Measurements from ENCODE around the gene SPRYD7.
"Not testable (repeated sequence)": the region's sequence is repeated elsewhere in the genome, so short reads cannot be mapped to it uniquely, and the experiment has no call there.

SPRYD7 gene

DNA sequence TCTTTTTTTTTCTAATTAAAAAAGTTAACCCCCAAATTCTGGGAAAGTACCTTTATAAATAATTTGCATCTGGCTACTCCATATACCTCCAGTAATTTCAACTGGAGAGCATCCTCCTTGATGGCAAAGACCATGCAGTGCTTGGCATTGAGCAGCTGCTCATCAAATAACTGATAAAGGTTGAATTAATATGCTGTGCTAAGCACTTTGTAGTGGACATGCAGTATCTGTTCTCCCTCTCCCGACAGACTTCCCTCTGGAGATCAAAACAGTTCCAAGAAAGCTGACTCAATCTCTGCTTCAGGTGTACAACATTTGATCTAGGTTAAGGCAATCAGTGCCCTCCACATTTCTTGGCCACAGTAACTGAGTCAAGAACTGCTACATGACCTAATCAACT is 3.3 kb downstream of the SPRYD7 start:
- no peak for DNase-seq (ENCODE audit: low read depth in 2 of 2)

- DNase-seq (ENCODE audit: low read depth in 2 of 2) = no peak
Observed at GRCh38 chr13:49932066-49932465, 4.1 kb downstream of the SPRYD7 start.

DNA sequence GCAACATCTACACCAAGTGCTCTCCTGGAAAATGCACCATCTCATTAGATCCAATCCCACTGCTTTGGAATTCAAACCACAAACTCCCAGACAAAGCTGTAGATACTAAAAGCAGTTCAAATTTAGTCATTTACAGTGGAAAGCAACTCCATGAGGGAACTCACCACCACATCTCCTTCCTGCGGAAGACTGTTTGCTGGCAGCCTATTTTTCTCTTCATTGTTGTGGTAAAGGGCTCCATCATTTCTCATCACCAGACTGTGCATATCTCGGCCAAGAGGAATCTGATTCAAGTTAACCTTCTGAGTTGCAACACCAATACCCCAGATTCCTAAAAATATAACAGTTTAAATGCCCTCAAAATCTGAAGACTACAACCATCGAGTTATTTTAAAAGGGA is 8.4 kb downstream of the SPRYD7 start:
- DNase-seq (ENCODE audit: low read depth in 2 of 2) = no peak

GRCh38 chr13:49925881-49926418 is 10.2 kb downstream of the SPRYD7 start:
- DNase-seq (ENCODE audit: low read depth in 2 of 2) = no peak

GRCh38 chr13:49922301-49922700 is 13.8 kb downstream of the SPRYD7 start:
- DNase-seq (ENCODE audit: low read depth in 2 of 2) = no peak

DNA sequence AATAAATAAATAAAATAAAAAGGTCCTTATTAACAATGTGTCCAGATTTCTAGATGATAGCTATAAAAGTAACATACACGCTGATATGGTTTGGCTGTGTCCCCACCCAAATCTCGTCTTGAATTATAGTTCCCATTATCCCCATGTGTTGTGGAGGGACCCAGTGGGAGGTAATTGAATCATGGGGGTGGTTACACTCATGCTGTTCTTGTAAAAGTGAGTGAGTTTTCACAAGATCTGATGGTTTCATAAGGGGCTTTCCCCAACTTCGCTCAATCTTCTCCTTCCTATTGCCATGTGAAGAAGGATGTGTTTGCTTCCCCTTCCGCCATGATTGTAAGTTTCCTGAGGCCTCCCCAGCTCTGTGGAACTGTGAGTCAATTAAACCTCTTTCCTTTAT is 15.2 kb downstream of the SPRYD7 start:
- not testable (repeated sequence) for DNase-seq (ENCODE audit: low read depth in 2 of 2)

- not testable (repeated sequence) for DNase-seq (ENCODE audit: low read depth in 2 of 2)
Observed at GRCh38 chr13:49918106-49918505, 18.0 kb downstream of the SPRYD7 start.

- DNase-seq (ENCODE audit: low read depth in 2 of 2) = no peak
Observed at GRCh38 chr13:49914947-49915346, 21.2 kb downstream of the SPRYD7 start.

- no peak for DNase-seq (ENCODE audit: low read depth in 2 of 2)
Observed at GRCh38 chr13:49908637-49909036, 27.5 kb downstream of the SPRYD7 start.

- no peak for DNase-seq (ENCODE audit: low read depth in 2 of 2)
Observed at GRCh38 chr13:49904729-49905456, 31.2 kb downstream of the SPRYD7 start.

DNA sequence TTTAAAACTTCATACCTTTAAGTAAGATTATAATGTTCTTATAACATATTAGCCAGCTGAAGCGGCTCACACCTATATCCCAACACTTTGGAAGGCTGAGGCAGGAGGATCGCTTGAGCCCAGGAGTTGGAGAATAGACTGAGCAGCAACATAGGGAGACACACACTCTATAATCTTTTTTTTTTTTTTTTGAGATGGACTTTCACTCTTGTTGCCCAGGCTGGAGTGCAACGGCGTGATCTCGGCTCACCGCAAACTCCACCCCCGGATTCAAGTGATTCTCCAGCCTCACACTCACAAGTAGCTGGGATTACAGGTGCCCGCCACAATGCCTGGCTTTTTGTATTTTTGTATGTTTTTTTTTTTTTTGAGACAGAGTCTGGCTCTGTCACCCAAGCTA is 37.3 kb downstream of the SPRYD7 start:
- no peak for DNase-seq (ENCODE audit: low read depth in 2 of 2)

GRCh38 chr13:49897713-49898112 is 38.4 kb downstream of the SPRYD7 start:
- DNase-seq (ENCODE audit: low read depth in 2 of 2) = no peak

DNA sequence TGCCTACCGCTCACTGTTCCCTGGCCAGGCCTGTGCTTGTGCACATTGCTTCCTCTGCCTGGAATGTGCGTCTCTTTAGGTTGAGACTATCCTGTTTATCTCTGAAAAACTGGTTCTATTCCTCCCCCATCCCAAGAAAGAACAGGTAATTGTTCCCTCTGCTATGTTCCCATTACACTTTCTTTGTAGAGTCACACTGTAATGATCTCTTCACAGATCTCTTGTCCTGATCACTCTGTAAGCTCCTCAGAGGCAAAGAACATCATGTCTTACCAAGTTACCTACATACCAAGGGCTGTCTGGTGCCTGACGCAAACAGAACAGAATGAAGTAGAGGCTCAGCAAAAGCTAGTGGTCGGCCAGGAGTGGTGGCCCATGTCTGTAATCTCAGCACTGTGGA is 40.3 kb downstream of the SPRYD7 start:
- DNase-seq (ENCODE audit: low read depth in 2 of 2) = no peak

DNA sequence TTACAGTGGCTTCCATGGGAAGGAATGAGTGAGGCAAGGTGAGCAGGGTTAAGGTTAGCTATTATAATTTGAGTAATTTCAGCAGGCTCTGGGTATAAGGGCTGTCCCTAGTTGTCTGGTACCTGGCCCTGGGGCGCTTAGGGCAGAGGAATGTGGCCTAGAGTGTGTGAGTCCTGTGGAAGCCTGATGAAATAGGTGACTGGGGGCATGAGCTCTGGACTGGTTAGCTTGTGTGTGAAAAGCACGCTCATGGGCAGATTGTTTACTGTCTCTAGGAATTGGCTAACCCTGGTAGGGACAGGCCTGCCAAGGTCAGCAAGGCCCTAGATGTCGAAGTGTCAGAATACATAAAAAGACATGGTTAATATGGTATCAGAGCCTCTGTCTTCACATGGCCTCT is 42.5 kb downstream of the SPRYD7 start:
- DNase-seq (ENCODE audit: low read depth in 2 of 2) = no peak

- DNase-seq (ENCODE audit: low read depth in 2 of 2) = no peak
Observed at GRCh38 chr13:49890376-49890775, 45.8 kb downstream of the SPRYD7 start.

DNA sequence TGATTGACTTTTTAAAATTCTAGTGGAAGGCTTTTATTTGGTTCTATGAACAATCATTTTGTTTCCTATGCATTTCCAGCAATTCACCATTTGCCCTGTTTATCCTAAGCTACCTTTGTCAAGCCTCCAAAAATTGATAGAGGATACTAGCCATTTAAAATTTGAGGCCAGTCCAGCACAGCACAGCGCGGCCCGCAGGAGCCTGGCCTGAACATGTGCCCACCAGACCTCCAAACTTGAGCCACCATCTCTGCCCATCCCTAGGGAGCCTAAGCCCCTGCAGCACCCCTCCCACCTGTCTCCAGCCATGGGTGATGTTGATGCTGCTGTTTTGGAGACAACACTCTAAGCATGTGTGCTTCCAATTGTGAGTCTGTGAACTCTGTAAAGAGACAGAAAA is 57.5 kb downstream of the SPRYD7 start:
- no peak for DNase-seq (ENCODE audit: low read depth in 2 of 2)

GRCh38 chr13:49877629-49878218 is 58.4 kb downstream of the SPRYD7 start:
- no peak for DNase-seq (ENCODE audit: low read depth in 2 of 2)

DNA sequence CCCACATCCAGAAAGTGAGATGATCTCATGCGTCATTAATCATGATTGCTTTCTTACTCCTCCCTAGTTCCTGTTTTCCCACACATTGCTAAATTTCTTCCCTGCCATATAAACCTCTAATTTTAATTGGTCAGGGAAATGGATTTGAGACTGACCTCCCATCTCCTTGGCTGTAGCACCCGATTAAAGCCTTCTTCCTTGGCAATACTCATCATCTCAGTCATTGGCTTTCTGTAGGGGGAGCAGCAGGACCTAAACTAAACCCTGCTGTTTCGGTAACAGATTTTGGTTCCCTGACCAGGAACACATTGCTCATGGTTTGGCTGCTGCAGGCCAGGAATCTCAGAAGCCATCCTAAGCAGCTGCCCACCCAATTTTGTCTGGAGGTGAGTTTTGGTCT is 61.7 kb downstream of the SPRYD7 start:
- no peak for DNase-seq (ENCODE audit: low read depth in 2 of 2)

- DNase-seq (ENCODE audit: low read depth in 2 of 2) = no peak
Observed at GRCh38 chr13:49869519-49869918, 66.6 kb downstream of the SPRYD7 start.

DNA sequence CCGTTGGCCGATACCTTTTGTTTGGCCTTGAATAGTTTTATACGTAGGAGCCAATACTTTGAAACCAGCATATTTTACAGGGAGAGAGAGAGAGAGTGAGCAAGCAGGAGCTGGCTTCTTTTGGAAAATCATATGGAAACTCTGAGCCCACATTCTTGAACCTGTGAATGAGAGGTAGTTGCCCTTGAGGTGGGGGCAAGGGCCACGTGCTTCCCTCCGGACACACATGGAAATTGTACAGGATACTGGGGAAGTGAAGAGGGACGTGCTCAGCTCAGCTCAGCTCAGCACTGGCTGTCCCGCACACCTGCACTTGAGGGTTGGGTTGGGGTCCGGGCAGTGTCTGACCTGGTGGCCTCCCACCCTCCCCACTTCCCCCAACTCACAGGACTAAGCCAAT is 68.3 kb downstream of the SPRYD7 start:
- no peak for DNase-seq (ENCODE audit: low read depth in 2 of 2)

GRCh38 chr13:49865218-49865617 is 70.9 kb downstream of the SPRYD7 start:
- DNase-seq (ENCODE audit: low read depth in 2 of 2) = no peak

DNA sequence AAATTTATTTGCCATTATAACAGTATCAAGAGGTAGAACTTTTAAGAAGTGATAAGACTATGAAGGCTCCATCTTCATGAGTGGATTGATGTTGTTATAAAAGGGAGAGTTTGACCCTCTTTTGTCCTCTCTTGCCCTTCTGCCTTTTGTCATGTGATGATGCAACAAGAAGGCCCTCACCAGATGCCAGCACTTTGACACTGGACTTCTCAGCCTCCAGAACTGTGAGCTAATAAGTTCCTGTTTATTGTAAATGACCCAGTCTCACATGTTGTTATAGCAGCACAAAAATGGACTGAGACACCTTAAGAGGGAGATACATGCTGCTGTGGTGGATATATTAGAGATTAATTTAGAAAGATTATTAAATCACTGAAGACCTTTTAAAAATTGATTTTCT is 71.6 kb downstream of the SPRYD7 start:
- no peak for DNase-seq (ENCODE audit: low read depth in 2 of 2)

All from stimulated activated CD8-positive, alpha-beta memory T cell treated with anti-CD3 and anti-CD28 coated beads, Interleukin-2, amount 100 ng/mL, for 48 hours (primary cell).